SK-N-SH (cell line): Measurements from ENCODE around the gene AARS2. TPM values are rescaled to one million over a fixed set of nuclear protein-coding genes. Genes with fewer than 3 reads are reported as not detected.

ENCODE experiments used
- CTCF ChIA-PET: fragments of 300-600, 350-600 bp; formaldehyde crosslinking; extraction: SDS; loops from one replicate; lab custom pipeline; 2021; lab: Yijun Ruan, JAX
- POLR2A ChIA-PET: fragments of 350-600 bp; sonication (Branson Sonifier 250); formaldehyde crosslinking; extraction: SDS; loops from one replicate; lab custom pipeline; 2020; ENCODE audit warnings: antibody characterized with exemption, inconsistent platforms; lab: Yijun Ruan, JAX
- DNase-seq: peaks from one replicate; pipeline ENCODE4 v3.0.0; 2012
- H2AFZ ChIP-seq: fragments of 200-600 bp; sonication (generic); 2 replicates; pipeline ENCODE4 v1.8.1; 2016; ENCODE audit warnings: antibody characterized with exemption, mild to moderate bottlenecking, low read depth
- H3F3A ChIP-seq: fragments of 200-600 bp; sonication (generic); replicated peaks from 2 replicates; pipeline ENCODE3; 2016; ENCODE audit warnings: antibody characterized with exemption, mild to moderate bottlenecking; ENCODE audit not compliant: insufficient read depth
- H3K27ac ChIP-seq, 2 experiments: fragments of 200-500 bp in 1 of 2; fragments of 200-600 bp in 1 of 2; sonication (Bioruptor generic) in 1 of 2; sonication (generic), shearing (Covaris generic) in 1 of 2; 2 replicates each; pipeline versions ENCODE4 v1.5.1 to v1.6.1; 2014 to 2016; ENCODE audit warnings: low read depth in 2 of 2, inconsistent platforms in 1 of 2, low read length in 1 of 2, mild to moderate bottlenecking in 1 of 2, mixed read lengths in 1 of 2
- H3K27me3 ChIP-seq: fragments of 200-600 bp; sonication (generic), shearing (Covaris generic); 2 replicates; pipeline ENCODE4 v1.6.1; 2016; ENCODE audit warnings: mixed run types; ENCODE audit not compliant: insufficient read depth
- H3K36me3 ChIP-seq, 2 experiments: fragments of 200-500 bp in 1 of 2; fragments of 200-600 bp in 1 of 2; sonication (Bioruptor generic) in 1 of 2; sonication (generic) in 1 of 2; replicated peaks in 1 of 2; 2 replicates each; pipeline versions ENCODE3 to v1.5.1; 2014 to 2016; ENCODE audit warnings: low read length in 1 of 2, mild to moderate bottlenecking in 1 of 2; ENCODE audit not compliant: insufficient read depth in 2 of 2, control insufficient read depth in 1 of 2
- H3K4me1 ChIP-seq, 2 experiments: fragments of 200-500 bp in 1 of 2; fragments of 200-600 bp in 1 of 2; sonication (Bioruptor generic) in 1 of 2; sonication (generic), shearing (Covaris generic) in 1 of 2; 2 replicates each; pipeline versions ENCODE4 v1.5.1 to v1.6.1; 2014 to 2016; ENCODE audit warnings: low read depth in 1 of 2, low read length in 1 of 2, mixed run types in 1 of 2; ENCODE audit not compliant: insufficient read depth in 2 of 2, control insufficient read depth in 1 of 2
- H3K4me2 ChIP-seq: fragments of 200-600 bp; sonication (generic), shearing (Covaris generic); 2 replicates; pipeline ENCODE4 v1.6.1; 2017; ENCODE audit warnings: mixed run types
- H3K4me3 ChIP-seq, 2 experiments: fragments of 200-500 bp in 1 of 2; fragments of 200-600 bp in 1 of 2; sonication (Bioruptor generic) in 1 of 2; sonication (generic), shearing (Covaris generic) in 1 of 2; 2 replicates each; pipeline versions ENCODE4 v1.5.1 to v1.8.1; 2014 to 2016; ENCODE audit warnings: low read depth in 2 of 2, inconsistent platforms in 1 of 2, low read length in 1 of 2, mild to moderate bottlenecking in 1 of 2, mixed read lengths in 1 of 2, moderate library complexity in 1 of 2
- H3K79me2 ChIP-seq: fragments of 200-600 bp; sonication (generic); 2 replicates; pipeline ENCODE4 v1.8.1; 2017; ENCODE audit warnings: mild to moderate bottlenecking; ENCODE audit not compliant: insufficient read depth
- H3K9ac ChIP-seq: fragments of 200-600 bp; sonication (generic); 2 replicates; pipeline ENCODE4 v1.6.1; 2017; ENCODE audit warnings: mixed run types
- H3K9me2 ChIP-seq: fragments of 200-600 bp; sonication (generic); 2 replicates; pipeline ENCODE4 v1.6.1; 2017; ENCODE audit warnings: mixed run types
- H3K9me3 ChIP-seq: fragments of 200-600 bp; sonication (generic); 2 replicates; pipeline ENCODE4 v1.6.1; 2017; ENCODE audit warnings: mixed run types, mild to moderate bottlenecking, moderate library complexity
- H4K20me1 ChIP-seq: fragments of 200-600 bp; sonication (generic); 2 replicates; pipeline ENCODE4 v1.6.1; 2017; ENCODE audit warnings: mild to moderate bottlenecking, mixed run types; ENCODE audit not compliant: insufficient read depth
- CTCF ChIP-seq: fragments of 200-600 bp; sonication (generic); IDR thresholded peaks from 2 replicates; pipeline ENCODE4 v1.6.1; 2017; ENCODE audit warnings: antibody characterized with exemption, mild to moderate bottlenecking, moderate library complexity
- FOSL2 ChIP-seq: IDR thresholded peaks from 2 replicates; pipeline ENCODE4 v1.4.0; 2012; ENCODE audit warnings: low read depth, mild to moderate bottlenecking, moderate library complexity, borderline replicate concordance
- FOXJ3 ChIP-seq: sonication (generic); formaldehyde crosslinking; IDR thresholded peaks from 2 replicates; pipeline ENCODE4 v1.5.1; 2020; ENCODE audit warnings: mild to moderate bottlenecking, missing genetic modification reagents
- FOXM1 ChIP-seq: IDR thresholded peaks from 2 replicates; pipeline ENCODE4 v1.4.0; 2012; ENCODE audit warnings: low read depth, mild to moderate bottlenecking
- MAX ChIP-seq: IDR thresholded peaks from 2 replicates; pipeline ENCODE4 v1.4.0; 2012; ENCODE audit warnings: low read depth
- MXI1 ChIP-seq: IDR thresholded peaks from 2 replicates; pipeline ENCODE4 v1.6.1; 2012; ENCODE audit warnings: mild to moderate bottlenecking, low read depth, low read length, improper control_type of control experiment
- NRF1 ChIP-seq: IDR thresholded peaks from 2 replicates; pipeline ENCODE4 v1.6.1; 2012; ENCODE audit warnings: low read depth, mild to moderate bottlenecking, low read length
- PBX3 ChIP-seq: IDR thresholded peaks from 2 replicates; pipeline ENCODE4; 2012
- POLR2AphosphoS5 ChIP-seq: IDR thresholded peaks from 2 replicates; pipeline ENCODE4 v1.6.1; 2012; ENCODE audit warnings: low read depth, low read length
- SMC3 ChIP-seq: IDR thresholded peaks from 2 replicates; pipeline ENCODE4 v1.6.1; 2012; ENCODE audit warnings: low read depth, low read length, improper control_type of control experiment
- TAF1 ChIP-seq: IDR thresholded peaks from 2 replicates; pipeline ENCODE4 v1.6.1; 2012; ENCODE audit warnings: low read depth, mild to moderate bottlenecking, low read length, moderate library complexity, borderline replicate concordance
- TCF12 ChIP-seq: IDR thresholded peaks from 2 replicates; pipeline ENCODE4 v1.4.0; 2012
- WGBS: methylation state at CpG from one replicate; pipeline ENCODE4 v1.1.6; 2017; ENCODE audit warnings: low lambda C conversion rate; 5-methylcytosine and 5-hydroxymethylcytosine counted together
- polyA plus RNA-seq, 3 experiments: library from polyadenylated mRNA; depleted of rRNA; stranded (reverse); fragments of >200 nt; gene quantifications; 2 replicates each; pipeline ENCODE4 v1.2.3, GENCODE V29; 2012
- TF ChIP-seq, protein P1 (sequence below): IDR thresholded peaks from 2 replicates; pipeline ENCODE4 v1.4.0; 2012; ENCODE audit warnings: low read depth, borderline replicate concordance
- TF ChIP-seq, protein P2 (sequence below): fragments of 150-350 bp; IDR thresholded peaks from 2 replicates; pipeline ENCODE4 v1.6.1; 2017; ENCODE audit warnings: antibody characterized with exemption, low read length, low read depth, borderline replicate concordance

Gene AARS2
- polyA plus RNA-seq, 1 of the 3 experiments (the other 2 are of a cell fraction): 9.5 TPM

- 68% methylated on average over 21 of the region's 23 CpGs for WGBS
- Histone ChIP-seq H3K27me3 (0 out of 2 replicates have a peak, but pooled peaks cover 8% of the 10 kb centered on the region), H3K9me3 (no peaks in the 10 kb centered on the region), H4K20me1 (no peaks in the 10 kb centered on the region), H3K9ac (no peak overlapping the region), H3K27ac (no peak overlapping the region), H2AFZ (no peak overlapping the region), H3K79me2 (no peaks in the 10 kb centered on the region), H3K4me3 (no peak overlapping the region), H3K36me3 (no peaks in the 10 kb centered on the region), H3F3A (no peaks in the 10 kb centered on the region), H3K4me2 (no peak overlapping the region), H3K9me2 (no peaks in the 10 kb centered on the region), H3K4me1 (peaks cover 0 to 3% of the 10 kb centered on the region in 2 experiments; a peak in 1 of 4 replicates)
- ChIA-PET CTCF (interaction anchor here (0.7 to 2.0 kb wide), 7 partner anchors 9 to 177 kb away, joined by 3 to 11 read pairs (median 3); partner anchors contain the start of gene AARS2), POLR2A (no interaction called here)
- TF ChIP-seq MXI1 (no peak), TAF1 (no peak), PBX3 (no peak)
- DNase-seq: no peak
Measured at GRCh38 chr6:44276667-44277640, 36.2 kb downstream of the AARS2 start.

DNA sequence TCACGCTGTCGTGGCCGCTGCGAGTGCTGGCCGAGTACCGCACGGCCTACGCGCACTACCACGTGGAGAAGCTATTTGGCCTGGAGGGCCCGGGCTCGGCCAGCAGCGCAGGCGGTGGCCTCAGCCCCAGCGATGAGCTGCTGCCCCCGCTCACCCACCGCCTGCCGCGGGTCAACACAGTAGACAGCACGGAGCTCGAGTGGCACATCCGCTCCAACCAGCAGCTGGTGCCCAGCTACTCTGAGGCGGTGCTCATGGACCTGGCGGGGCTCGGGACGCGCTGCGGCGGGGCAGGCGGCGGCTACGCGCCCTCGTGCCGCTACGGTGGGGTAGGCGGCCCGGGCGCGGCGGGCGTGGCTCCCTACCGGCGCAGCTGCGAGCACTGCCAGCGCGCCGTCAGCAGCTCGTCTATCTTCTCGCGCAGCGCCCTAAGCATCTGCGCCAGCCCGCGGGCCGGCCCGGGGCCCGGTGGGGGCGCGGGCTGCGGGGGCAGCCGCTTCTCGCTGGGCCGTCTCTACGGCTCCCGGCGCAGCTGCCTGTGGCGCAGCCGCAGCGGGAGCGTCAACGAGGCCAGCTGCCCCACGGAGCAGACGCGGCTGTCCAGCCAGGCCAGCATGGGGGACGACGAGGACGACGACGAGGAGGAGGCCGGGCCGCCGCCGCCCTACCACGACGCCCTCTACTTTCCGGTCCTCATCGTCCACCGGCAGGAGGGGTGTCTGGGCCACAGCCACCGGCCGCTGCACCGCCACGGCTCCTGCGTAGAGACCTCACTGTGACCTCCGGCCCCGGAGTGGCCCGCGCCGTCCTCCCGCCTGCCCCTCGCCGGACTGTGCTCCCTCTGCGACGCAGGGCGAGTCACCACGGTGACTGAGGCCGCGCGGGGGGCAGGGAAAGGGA, 37.1 kb downstream of the AARS2 start:
- no peaks in the 10 kb centered on the region for H3K79me2 ChIP-seq
- POLR2A ChIA-PET: no interaction called here
- TF ChIP-seq SMC3: no peak
- TF ChIP-seq PBX3: no peak
- TF ChIP-seq FOXM1: no peak
- TF ChIP-seq, protein P1, sequence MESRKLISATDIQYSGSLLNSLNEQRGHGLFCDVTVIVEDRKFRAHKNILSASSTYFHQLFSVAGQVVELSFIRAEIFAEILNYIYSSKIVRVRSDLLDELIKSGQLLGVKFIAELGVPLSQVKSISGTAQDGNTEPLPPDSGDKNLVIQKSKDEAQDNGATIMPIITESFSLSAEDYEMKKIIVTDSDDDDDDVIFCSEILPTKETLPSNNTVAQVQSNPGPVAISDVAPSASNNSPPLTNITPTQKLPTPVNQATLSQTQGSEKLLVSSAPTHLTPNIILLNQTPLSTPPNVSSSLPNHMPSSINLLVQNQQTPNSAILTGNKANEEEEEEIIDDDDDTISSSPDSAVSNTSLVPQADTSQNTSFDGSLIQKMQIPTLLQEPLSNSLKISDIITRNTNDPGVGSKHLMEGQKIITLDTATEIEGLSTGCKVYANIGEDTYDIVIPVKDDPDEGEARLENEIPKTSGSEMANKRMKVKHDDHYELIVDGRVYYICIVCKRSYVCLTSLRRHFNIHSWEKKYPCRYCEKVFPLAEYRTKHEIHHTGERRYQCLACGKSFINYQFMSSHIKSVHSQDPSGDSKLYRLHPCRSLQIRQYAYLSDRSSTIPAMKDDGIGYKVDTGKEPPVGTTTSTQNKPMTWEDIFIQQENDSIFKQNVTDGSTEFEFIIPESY: no peak
- no peak for TF ChIP-seq CTCF
- TF ChIP-seq, protein P2, sequence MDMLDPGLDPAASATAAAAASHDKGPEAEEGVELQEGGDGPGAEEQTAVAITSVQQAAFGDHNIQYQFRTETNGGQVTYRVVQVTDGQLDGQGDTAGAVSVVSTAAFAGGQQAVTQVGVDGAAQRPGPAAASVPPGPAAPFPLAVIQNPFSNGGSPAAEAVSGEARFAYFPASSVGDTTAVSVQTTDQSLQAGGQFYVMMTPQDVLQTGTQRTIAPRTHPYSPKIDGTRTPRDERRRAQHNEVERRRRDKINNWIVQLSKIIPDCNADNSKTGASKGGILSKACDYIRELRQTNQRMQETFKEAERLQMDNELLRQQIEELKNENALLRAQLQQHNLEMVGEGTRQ: no peak
- TF ChIP-seq TCF12: no peak
- TF ChIP-seq NRF1: no peak
- TF ChIP-seq FOXJ3 (CRISPR knock-in tag): no peak
- TF ChIP-seq FOSL2: no peak
- no peak for TF ChIP-seq MAX
- no peak for TF ChIP-seq POLR2AphosphoS5
- WGBS: 93% methylated on average over 28 of the region's 109 CpGs
- H3K4me1 ChIP-seq: peaks cover 0 to 12% of the 10 kb centered on the region in 2 experiments; a peak in 1 of 4 replicates
- no peaks in the 10 kb centered on the region for H4K20me1 ChIP-seq
- H3K27ac ChIP-seq: no peak overlapping the region
- no peak overlapping the region for H3K4me2 ChIP-seq
- H3K4me3 ChIP-seq: no peak overlapping the region
- DNase-seq: peak; percentile 22
- H3K9me2 ChIP-seq: no peaks in the 10 kb centered on the region
- CTCF ChIA-PET: interaction anchor here (1.2 kb wide), 1 partner anchor 62 kb away, joined by 3 read pairs; no protein-coding TSS in a partner anchor
- no peak overlapping the region for H3K9ac ChIP-seq
- H3K27me3 ChIP-seq: 0 out of 2 replicates have a peak, but pooled peaks cover 15% of the 10 kb centered on the region
- H3F3A ChIP-seq: no peaks in the 10 kb centered on the region
- no peaks in the 10 kb centered on the region for H3K9me3 ChIP-seq
- H2AFZ ChIP-seq: no peak overlapping the region
- H3K36me3 ChIP-seq: no peaks in the 10 kb centered on the region
